GM19043 (cell line): Measurements from ENCODE around the gene HSF4.

Source experiments
- ATAC-seq: cut with Tn5 transposase; IDR thresholded peaks from one replicate; pipeline ENCODE4 v1.9.1; 2021; ENCODE audit warnings: low read depth; ENCODE audit not compliant: unreplicated experiment

Gene HSF4

GRCh38 chr16:67213197-67214019 lies 48.9 kb downstream of the HSF4 start:
- ATAC-seq: no peak

- ATAC-seq: no peak
These were observed 51.2 kb downstream of the HSF4 start for GRCh38 chr16:67215706-67216105.

GRCh38 chr16:67216612-67217490 lies 52.3 kb downstream of the HSF4 start:
- ATAC-seq: no peak
